Neural cell (in vitro differentiated cells): Measurements from ENCODE around the gene MYO18B. TPM values are rescaled to one million over a fixed set of nuclear protein-coding genes. Genes with fewer than 3 reads are reported as not detected.

Experiments used
- H2AFZ ChIP-seq: fragments of 200-600, 300-800 bp; sonication (generic), shearing (Covaris generic); 2 replicates; pipeline ENCODE4 v1.6.0; 2014; ENCODE audit warnings: low read depth, mild to moderate bottlenecking, antibody characterized with exemption, low read length, moderate library complexity
- H3F3A ChIP-seq: fragments of 200-600 bp; shearing (Covaris generic); 2 replicates; pipeline ENCODE4 v1.6.1; 2016; ENCODE audit warnings: mild to moderate bottlenecking, moderate library complexity, mixed read lengths, antibody characterized with exemption, low read length; ENCODE audit not compliant: insufficient read depth, poor library complexity, severe bottlenecking
- H3K27ac ChIP-seq: fragments of 200-600, 300-800 bp; sonication (generic), shearing (Covaris generic); 2 replicates; pipeline ENCODE4 v1.5.1; 2014; ENCODE audit warnings: mild to moderate bottlenecking, low read length, moderate library complexity
- H3K27me3 ChIP-seq: fragments of 300-800, 200-600 bp; sonication (generic), shearing (Covaris generic); 2 replicates; pipeline ENCODE4 v1.6.0; 2014; ENCODE audit warnings: mild to moderate bottlenecking, low read depth, low read length, moderate library complexity; ENCODE audit not compliant: insufficient read depth
- H3K36me3 ChIP-seq: fragments of 300-800, 200-600 bp; sonication (generic), shearing (Covaris generic); 2 replicates; pipeline ENCODE4 v1.5.1; 2014; ENCODE audit warnings: mild to moderate bottlenecking, antibody characterized with exemption, low read length, moderate library complexity; ENCODE audit not compliant: insufficient read depth
- H3K4me2 ChIP-seq: fragments of 300-800, 200-600 bp; sonication (generic), shearing (Covaris generic); 2 replicates; pipeline ENCODE4 v1.6.0; 2014; ENCODE audit warnings: mild to moderate bottlenecking, low read length
- H3K4me3 ChIP-seq: fragments of 300-800, 200-600 bp; sonication (generic), shearing (Covaris generic); 2 replicates; pipeline ENCODE4 v1.5.1; 2014; ENCODE audit warnings: mild to moderate bottlenecking, low read length, moderate library complexity
- H3K79me2 ChIP-seq: fragments of 200-600 bp; shearing (Covaris generic); replicated peaks from 2 replicates; pipeline ENCODE4 v1.6.0; 2014; ENCODE audit warnings: mild to moderate bottlenecking, low read length, moderate library complexity; ENCODE audit not compliant: insufficient read depth
- H3K9ac ChIP-seq: fragments of 300-800, 200-600 bp; sonication (generic), shearing (Covaris generic); 2 replicates; pipeline ENCODE4 v1.6.1; 2016; ENCODE audit warnings: mild to moderate bottlenecking, low read length, mixed read lengths
- H3K9me2 ChIP-seq: fragments of 200-600 bp; shearing (Covaris generic); 2 replicates; pipeline ENCODE4 v1.6.1; 2016; ENCODE audit warnings: mild to moderate bottlenecking, low read length, mixed read lengths; ENCODE audit not compliant: insufficient read depth
- H3K9me3 ChIP-seq: fragments of 200-600, 300-800 bp; sonication (generic), shearing (Covaris generic); 2 replicates; pipeline ENCODE4 v1.6.1; 2016; ENCODE audit warnings: mild to moderate bottlenecking, mixed run types, low read length, moderate library complexity, mixed read lengths
- H4K20me1 ChIP-seq: fragments of 200-600 bp; shearing (Covaris generic); 2 replicates; pipeline ENCODE4 v1.6.1; 2016; ENCODE audit warnings: mild to moderate bottlenecking, mixed run types; ENCODE audit not compliant: insufficient read depth
- CTCF ChIP-seq: fragments of 450-650 bp; IDR thresholded peaks from 2 replicates; pipeline ENCODE4 v1.5.1; 2014; ENCODE audit warnings: antibody characterized with exemption, mild to moderate bottlenecking, moderate library complexity; ENCODE audit not compliant: poor library complexity, severe bottlenecking
- EP300 ChIP-seq: fragments of 450-650 bp; conservative IDR thresholded peaks from 2 replicates; pipeline ENCODE4 v1.6.1; 2014; ENCODE audit warnings: antibody characterized with exemption, mild to moderate bottlenecking, moderate library complexity; ENCODE audit not compliant: poor library complexity, severe bottlenecking
- EZH2 ChIP-seq: fragments of 200-600, 300-800 bp; shearing (Covaris generic), sonication (generic); IDR thresholded peaks from 2 replicates; pipeline ENCODE4 v1.6.1; 2014; ENCODE audit warnings: antibody characterized with exemption, low read length, borderline replicate concordance, mild to moderate bottlenecking; ENCODE audit not compliant: insufficient read depth, poor library complexity, severe bottlenecking
- MXI1 ChIP-seq: fragments of 450-650 bp; conservative IDR thresholded peaks from 2 replicates; pipeline ENCODE4 v1.6.1; 2014; ENCODE audit warnings: antibody characterized with exemption, mild to moderate bottlenecking; ENCODE audit not compliant: poor library complexity, severe bottlenecking
- POLR2AphosphoS5 ChIP-seq: IDR thresholded peaks from 2 replicates; pipeline ENCODE4 v1.6.1; 2012
- RAD21 ChIP-seq: fragments of 450-650 bp; conservative IDR thresholded peaks from 2 replicates; pipeline ENCODE4 v1.6.1; 2014; ENCODE audit warnings: antibody characterized with exemption, mild to moderate bottlenecking, moderate library complexity
- SMC3 ChIP-seq: fragments of 450-650 bp; conservative IDR thresholded peaks from 2 replicates; pipeline ENCODE4 v1.6.1; 2014; ENCODE audit warnings: antibody characterized with exemption, mild to moderate bottlenecking, moderate library complexity; ENCODE audit not compliant: poor library complexity
- TAF1 ChIP-seq: IDR thresholded peaks from 2 replicates; pipeline ENCODE4 v1.6.1; 2012; ENCODE audit warnings: low read depth
- polyA plus RNA-seq: library from polyadenylated mRNA; depleted of rRNA; stranded (reverse); fragments of >200 nt; gene quantifications from 2 replicates; pipeline ENCODE4 v1.2.3, GENCODE V29; 2014
- TF ChIP-seq, protein P1 (sequence below): IDR thresholded peaks from 2 replicates; pipeline ENCODE4 v1.6.1; 2012; ENCODE audit warnings: borderline replicate concordance

Gene MYO18B
- polyA plus RNA-seq, 1 donor from 2014 or later, result 0.71 TPM

GRCh38 chr22:25786165-25786564, 44.2 kb downstream of the MYO18B start:
- no peak overlapping the region for H3K27ac ChIP-seq
- H3K27me3 ChIP-seq, result no peaks in the 10 kb centered on the region
- no peaks in the 10 kb centered on the region for H4K20me1 ChIP-seq
- H3K9me3 ChIP-seq, result no peaks in the 10 kb centered on the region
- H2AFZ ChIP-seq, result no peak overlapping the region
- H3K79me2 ChIP-seq, result no peaks in the 10 kb centered on the region
- no peak overlapping the region for H3K4me3 ChIP-seq
- no peaks in the 10 kb centered on the region for H3K36me3 ChIP-seq
- H3K9ac ChIP-seq, result no peak overlapping the region
- TF ChIP-seq RAD21 (no peak), TAF1 (no peak), CTCF (no peak), MXI1 (no peak), EP300 (no peak), SMC3 (no peak), POLR2AphosphoS5 (no peak), EZH2 (no peak)
- TF ChIP-seq, protein P1, sequence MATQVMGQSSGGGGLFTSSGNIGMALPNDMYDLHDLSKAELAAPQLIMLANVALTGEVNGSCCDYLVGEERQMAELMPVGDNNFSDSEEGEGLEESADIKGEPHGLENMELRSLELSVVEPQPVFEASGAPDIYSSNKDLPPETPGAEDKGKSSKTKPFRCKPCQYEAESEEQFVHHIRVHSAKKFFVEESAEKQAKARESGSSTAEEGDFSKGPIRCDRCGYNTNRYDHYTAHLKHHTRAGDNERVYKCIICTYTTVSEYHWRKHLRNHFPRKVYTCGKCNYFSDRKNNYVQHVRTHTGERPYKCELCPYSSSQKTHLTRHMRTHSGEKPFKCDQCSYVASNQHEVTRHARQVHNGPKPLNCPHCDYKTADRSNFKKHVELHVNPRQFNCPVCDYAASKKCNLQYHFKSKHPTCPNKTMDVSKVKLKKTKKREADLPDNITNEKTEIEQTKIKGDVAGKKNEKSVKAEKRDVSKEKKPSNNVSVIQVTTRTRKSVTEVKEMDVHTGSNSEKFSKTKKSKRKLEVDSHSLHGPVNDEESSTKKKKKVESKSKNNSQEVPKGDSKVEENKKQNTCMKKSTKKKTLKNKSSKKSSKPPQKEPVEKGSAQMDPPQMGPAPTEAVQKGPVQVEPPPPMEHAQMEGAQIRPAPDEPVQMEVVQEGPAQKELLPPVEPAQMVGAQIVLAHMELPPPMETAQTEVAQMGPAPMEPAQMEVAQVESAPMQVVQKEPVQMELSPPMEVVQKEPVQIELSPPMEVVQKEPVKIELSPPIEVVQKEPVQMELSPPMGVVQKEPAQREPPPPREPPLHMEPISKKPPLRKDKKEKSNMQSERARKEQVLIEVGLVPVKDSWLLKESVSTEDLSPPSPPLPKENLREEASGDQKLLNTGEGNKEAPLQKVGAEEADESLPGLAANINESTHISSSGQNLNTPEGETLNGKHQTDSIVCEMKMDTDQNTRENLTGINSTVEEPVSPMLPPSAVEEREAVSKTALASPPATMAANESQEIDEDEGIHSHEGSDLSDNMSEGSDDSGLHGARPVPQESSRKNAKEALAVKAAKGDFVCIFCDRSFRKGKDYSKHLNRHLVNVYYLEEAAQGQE, result no peak
- no peaks in the 10 kb centered on the region for H3F3A ChIP-seq
- H3K4me2 ChIP-seq, result no peak overlapping the region
- no peaks in the 10 kb centered on the region for H3K9me2 ChIP-seq

- no peak for TF ChIP-seq EZH2
- TF ChIP-seq POLR2AphosphoS5, result no peak
- TF ChIP-seq, protein P1, result no peak
- TF ChIP-seq RAD21, result no peak
- TF ChIP-seq SMC3, result no peak
- no peak for TF ChIP-seq CTCF
- no peak for TF ChIP-seq TAF1
- no peak for TF ChIP-seq EP300
- no peak for TF ChIP-seq MXI1
- Histone ChIP-seq H3K36me3 (no peaks in the 10 kb centered on the region), H4K20me1 (no peaks in the 10 kb centered on the region), H3K9me3 (no peaks in the 10 kb centered on the region), H3K4me2 (no peak overlapping the region), H3K4me3 (no peak overlapping the region), H3K9ac (no peak overlapping the region), H3F3A (no peaks in the 10 kb centered on the region), H3K27ac (no peak overlapping the region), H3K27me3 (no peaks in the 10 kb centered on the region), H3K9me2 (no peaks in the 10 kb centered on the region), H2AFZ (no peak overlapping the region), H3K79me2 (no peaks in the 10 kb centered on the region)
Measured at GRCh38 chr22:25791556-25791955, 49.6 kb downstream of the MYO18B start.
